SU-DHL-6 (cell line): Measurements from ENCODE around the gene PTPN14.

ENCODE experiments used
- CTCF ChIP-seq: fragments of 200-600 bp; sonication (generic); IDR thresholded peaks from one replicate; pipeline ENCODE4 v1.5.1; 2017; ENCODE audit warnings: antibody characterized with exemption, mild to moderate bottlenecking, low read length, moderate library complexity; ENCODE audit not compliant: insufficient read depth, poor library complexity, severe bottlenecking
- EZH2phosphoT487 ChIP-seq: fragments of 200-600 bp; sonication (generic), shearing (Covaris generic); conservative IDR thresholded peaks from 2 replicates; pipeline ENCODE4 v1.6.1; 2018; ENCODE audit warnings: mild to moderate bottlenecking, antibody characterized with exemption, low read length, moderate library complexity, mixed read lengths

GRCh38 chr1:214337015-214337414 is 214.4 kb downstream of the PTPN14 start:
- TF ChIP-seq CTCF (no peak), EZH2phosphoT487 (no peak)
